Measurements from ENCODE around the gene TTC24. TPM values are rescaled to one million over a fixed set of nuclear protein-coding genes. Genes with fewer than 3 reads are reported as not detected.
A peak's percentile ranks its signal among the peaks of the same experiment; 100 is the strongest.
"Not testable (repeated sequence)": the region's sequence is repeated elsewhere in the genome, so short reads cannot be mapped to it uniquely, and the experiment has no call there.

The TTC24 gene
- total RNA-seq, 4 donors from 2014 or later: not detected

DNA sequence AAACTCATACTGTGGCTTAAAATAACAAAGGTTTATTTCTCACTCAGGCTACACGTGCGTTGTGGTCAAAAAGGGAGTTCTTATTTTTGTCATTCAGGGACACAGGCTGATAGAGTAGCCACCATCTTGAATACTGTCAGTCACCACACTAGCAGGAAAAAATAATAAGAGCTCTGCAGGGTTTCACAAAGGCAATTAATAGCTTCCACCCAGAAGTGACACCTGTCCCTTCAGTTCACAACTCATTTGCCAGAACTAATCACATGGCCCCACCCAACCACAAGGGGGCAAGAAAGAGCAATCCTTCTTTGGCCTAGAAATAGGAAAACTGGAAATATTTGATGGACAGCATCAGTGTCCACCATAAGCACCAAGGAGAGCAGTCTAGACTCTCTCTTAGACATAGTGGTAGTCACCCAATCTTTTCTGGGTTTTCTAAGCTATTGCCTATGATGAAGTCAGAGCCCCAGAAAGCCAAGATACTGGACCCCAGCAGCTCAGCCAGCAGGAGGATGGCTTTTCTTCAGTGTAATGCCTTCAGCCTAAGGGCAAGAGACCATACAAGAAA is 47.9 kb downstream of the TTC24 start:
- H3K4me1 ChIP-seq: peaks cover 16 to 25% (median 22%) of the 10 kb centered on the region in 4 donors
- TF ChIP-seq, protein P1, sequence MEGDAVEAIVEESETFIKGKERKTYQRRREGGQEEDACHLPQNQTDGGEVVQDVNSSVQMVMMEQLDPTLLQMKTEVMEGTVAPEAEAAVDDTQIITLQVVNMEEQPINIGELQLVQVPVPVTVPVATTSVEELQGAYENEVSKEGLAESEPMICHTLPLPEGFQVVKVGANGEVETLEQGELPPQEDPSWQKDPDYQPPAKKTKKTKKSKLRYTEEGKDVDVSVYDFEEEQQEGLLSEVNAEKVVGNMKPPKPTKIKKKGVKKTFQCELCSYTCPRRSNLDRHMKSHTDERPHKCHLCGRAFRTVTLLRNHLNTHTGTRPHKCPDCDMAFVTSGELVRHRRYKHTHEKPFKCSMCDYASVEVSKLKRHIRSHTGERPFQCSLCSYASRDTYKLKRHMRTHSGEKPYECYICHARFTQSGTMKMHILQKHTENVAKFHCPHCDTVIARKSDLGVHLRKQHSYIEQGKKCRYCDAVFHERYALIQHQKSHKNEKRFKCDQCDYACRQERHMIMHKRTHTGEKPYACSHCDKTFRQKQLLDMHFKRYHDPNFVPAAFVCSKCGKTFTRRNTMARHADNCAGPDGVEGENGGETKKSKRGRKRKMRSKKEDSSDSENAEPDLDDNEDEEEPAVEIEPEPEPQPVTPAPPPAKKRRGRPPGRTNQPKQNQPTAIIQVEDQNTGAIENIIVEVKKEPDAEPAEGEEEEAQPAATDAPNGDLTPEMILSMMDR (IDR thresholded peaks at IDR 0.05): peak; percentile 54 to 64 (median 62)
- TF ChIP-seq EP300 (IDR thresholded peaks at IDR 0.05; ENCODE audit: low read depth): no peak
- H3K36me3 ChIP-seq: no peaks in the 10 kb centered on the region
- H3K9me3 ChIP-seq: no peaks in the 10 kb centered on the region
- intact Hi-C loops (cut with DNase I; ENCODE audit: low total_unique reads): no loop called here
- WGBS, 2 donors (ENCODE audit: low coverage in 1 of 2): 51 to 60% methylated on average over 1 to 2 of the region's 2 CpGs
- peak; percentile 36 for DNase-seq
- peaks cover 93% of the 10 kb centered on the region for H3K27me3 ChIP-seq
- in situ Hi-C loops (cut with MboI; ENCODE audit: low pct_ligation_motif_present in 1 of 4, low pct_unique_long_range_greater_than_20kb in 1 of 4, low sequenced_read_pairs in 3 of 4): no loop called here
- H3K27ac ChIP-seq: no peak overlapping the region
- no peak overlapping the region for H3K4me3 ChIP-seq

DNA sequence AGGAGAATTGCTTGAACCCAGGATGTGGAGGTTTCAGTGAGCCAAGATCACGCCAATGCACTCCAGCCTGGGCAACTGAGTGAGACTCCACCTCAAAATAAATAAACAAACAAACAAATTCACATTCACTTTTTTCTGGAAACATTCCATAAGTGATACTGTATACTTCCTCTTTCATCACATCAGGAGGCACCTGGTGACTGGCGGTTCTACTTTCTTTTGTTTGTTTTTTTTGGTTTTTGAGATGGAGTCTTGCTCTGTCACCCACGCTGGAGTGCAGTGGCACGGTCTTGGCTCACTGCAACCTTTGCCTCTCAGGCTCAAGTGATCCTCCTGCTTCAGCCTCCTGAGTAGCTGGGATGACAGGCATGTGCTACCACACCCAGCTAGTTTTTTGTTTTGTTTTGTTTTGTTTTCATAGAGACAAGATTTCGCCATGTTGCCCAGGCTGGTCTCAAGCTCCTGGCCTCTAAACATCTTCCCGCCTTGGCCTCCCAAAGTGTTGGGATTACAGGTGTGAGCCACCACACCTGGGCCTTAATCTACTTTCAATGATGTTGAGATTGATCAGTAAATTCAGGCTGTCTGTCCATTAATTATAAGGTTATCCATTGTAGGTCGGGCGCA is 50.4 kb downstream of the TTC24 start:
- Histone ChIP-seq H3K27me3 (peaks cover 92% of the 10 kb centered on the region), H3K27ac (no peak overlapping the region), H3K9me3 (no peaks in the 10 kb centered on the region), H3K36me3 (no peaks in the 10 kb centered on the region), H3K4me1 (peaks cover 8 to 12% (median 10%) of the 10 kb centered on the region in 4 donors), H3K4me3 (no peak overlapping the region)
- in situ Hi-C loops (cut with MboI; ENCODE audit: low pct_ligation_motif_present in 1 of 4, low pct_unique_long_range_greater_than_20kb in 1 of 4, low sequenced_read_pairs in 3 of 4): no loop called here
- 52 to 58% methylated on average over 6 to 8 of the region's 8 CpGs for WGBS, 2 donors (ENCODE audit: low coverage in 1 of 2)
- intact Hi-C loops (cut with DNase I; ENCODE audit: low total_unique reads): no loop called here
- TF ChIP-seq, protein P1 (IDR thresholded peaks at IDR 0.05): no peak
- no peak for DNase-seq

DNA sequence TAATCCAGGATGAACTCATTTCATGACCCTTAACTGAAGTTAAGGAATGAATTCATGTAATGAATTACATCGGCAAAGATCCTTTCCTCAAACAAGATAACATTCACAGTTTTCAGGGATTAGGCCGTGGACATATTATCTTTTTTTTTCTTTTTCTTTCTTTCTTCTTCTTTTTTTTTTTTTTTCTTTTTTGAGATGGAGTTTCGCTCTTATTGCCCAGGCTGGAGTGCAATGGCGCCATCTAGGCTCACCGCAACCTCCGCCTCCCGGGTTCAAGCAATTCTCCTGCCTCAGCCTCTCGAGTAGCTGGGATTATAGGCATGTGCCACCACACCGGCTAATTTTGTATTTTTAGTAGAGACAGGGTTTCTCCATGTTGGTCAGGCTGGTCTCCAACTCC is 51.6 kb downstream of the TTC24 start:
- in situ Hi-C loops (cut with MboI; ENCODE audit: low pct_ligation_motif_present in 1 of 4, low pct_unique_long_range_greater_than_20kb in 1 of 4, low sequenced_read_pairs in 3 of 4); intact Hi-C loops (cut with DNase I; ENCODE audit: low total_unique reads); H3K4me3 ChIP-seq; H3K36me3 ChIP-seq; H3K27ac ChIP-seq; H3K4me1 ChIP-seq; DNase-seq; H3K9me3 ChIP-seq: not testable (repeated sequence)
- peaks cover 91% of the 10 kb centered on the region for H3K27me3 ChIP-seq
- WGBS, 2 donors (ENCODE audit: low coverage in 1 of 2): 60 to 61% methylated on average over 9 of the region's 9 CpGs

DNA sequence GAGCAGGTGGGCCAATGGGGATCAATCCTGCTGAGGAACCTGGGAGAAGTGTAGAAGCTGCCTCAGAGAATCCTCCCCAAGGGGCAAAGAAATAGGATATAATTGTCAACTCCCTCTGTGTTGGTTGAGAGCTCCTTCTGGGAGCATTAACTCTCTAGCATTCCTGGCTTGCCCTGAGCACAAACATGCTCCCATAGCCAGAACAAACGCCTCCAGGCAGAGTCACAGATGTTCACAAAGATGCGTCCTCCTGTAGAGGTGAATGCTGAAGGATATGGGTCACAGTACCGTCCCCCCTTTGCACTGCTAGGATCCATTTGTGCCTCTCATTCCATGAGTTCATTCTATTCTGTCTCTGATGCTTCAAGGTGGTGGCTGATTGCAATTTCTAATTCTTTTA is 52.8 kb downstream of the TTC24 start:
- TF ChIP-seq POLR2AphosphoS5 (IDR thresholded peaks at IDR 0.05): no peak
- no peaks in the 10 kb centered on the region for H3K4me1 ChIP-seq
- in situ Hi-C loops (cut with MboI; ENCODE audit: low pct_ligation_motif_present in 1 of 4, low pct_unique_long_range_greater_than_20kb in 1 of 4, low sequenced_read_pairs in 3 of 4): no loop called here

More for the DNA sequence above, 52.8 kb downstream of the TTC24 start:
- DNase-seq: no peak
- Histone ChIP-seq H3K36me3 (no peaks in the 10 kb centered on the region), H3K4me3 (no peak overlapping the region), H3K9me3 (no peaks in the 10 kb centered on the region), H3K27ac (no peak overlapping the region), H3K27me3 (peaks cover 89% of the 10 kb centered on the region)
- 58% methylated on average over 3 of the region's 3 CpGs; no CpG with 5 or more reads in 1 of the 2 donors for WGBS, 2 donors (ENCODE audit: low coverage in 1 of 2)
- intact Hi-C loops (cut with DNase I; ENCODE audit: low total_unique reads): no loop called here

Other genes starting within 250 kb of the TTC24 start
- 100 to 1,000 TPM in 2 of 4 donors, 10 to 100 TPM in 2; 55.1 to 145 (median 90.7) TPM for gene CCT3, start 241.4 kb upstream of the TTC24 start, total RNA-seq
- gene TSACC, start 241.2 kb upstream of the TTC24 start, total RNA-seq: not detected
- gene RHBG, start 210.5 kb upstream of the TTC24 start, total RNA-seq: not detected
- 100 to 1,000 TPM in 1 of 4 donors, 10 to 100 TPM in 3; 26.1 to 200 (median 85.7) TPM for gene MEF2D, start 78.9 kb upstream of the TTC24 start, total RNA-seq
- gene IQGAP3, start 7.2 kb upstream of the TTC24 start, total RNA-seq: 1 to 10 TPM; 1.7 to 9.4 (median 2.9) TPM
- gene NAXE, start 12.1 kb downstream of the TTC24 start, total RNA-seq: 100 to 1,000 TPM in 1 of 4 donors, 10 to 100 TPM in 3; 25.1 to 104 (median 77.5) TPM
- gene GPATCH4, start 21.8 kb downstream of the TTC24 start, total RNA-seq: 100 to 1,000 TPM in 1 of 4 donors, 10 to 100 TPM in 3; 12.4 to 113 (median 28.9) TPM
- gene HAPLN2, start 39.7 kb downstream of the TTC24 start, total RNA-seq: 1 to 10 TPM in 1 of 4 donors, under 1 TPM in 1, not detected in 2; 0.55 to 1.9 TPM
- gene BCAN, start 62.4 kb downstream of the TTC24 start, total RNA-seq: under 1 TPM in 2 of 4 donors, not detected in 2; 0.55 to 0.95 TPM
- gene NES, start 97.7 kb downstream of the TTC24 start, total RNA-seq: 10 to 100 TPM in 1 of 4 donors, 1 to 10 TPM in 3; 3.3 to 15.5 (median 5.5) TPM
- gene CRABP2, start 125.9 kb downstream of the TTC24 start, total RNA-seq: 1 to 10 TPM in 1 of 4 donors, under 1 TPM in 1, not detected in 2; 0.79 to 1.9 TPM
- gene METTL25B, start 148.7 kb downstream of the TTC24 start, total RNA-seq: 10 to 100 TPM; 37.4 to 40.8 (median 39.0) TPM
- gene ISG20L2, start 149.0 kb downstream of the TTC24 start, total RNA-seq: 10 to 100 TPM; 25.8 to 61.7 (median 33.1) TPM
- 10 to 100 TPM in 3 of 4 donors, 1 to 10 TPM in 1; 6.8 to 44.9 (median 37.1) TPM for gene MRPL24, start 161.4 kb downstream of the TTC24 start, total RNA-seq
- 100 to 1,000 TPM; 150 to 204 (median 179) TPM for gene HDGF, start 172.0 kb downstream of the TTC24 start, total RNA-seq
- gene PRCC, start 187.8 kb downstream of the TTC24 start, total RNA-seq: 10 to 100 TPM; 15.1 to 69.9 (median 39.4) TPM
- gene SH2D2A, start 237.1 kb downstream of the TTC24 start, total RNA-seq: 1 to 10 TPM in 3 of 4 donors, not detected in 1; 1.9 to 5.9 (median 3.4) TPM